ENCODE results near the gene PHRF1.
A peak's percentile ranks its signal among the peaks of the same experiment; 100 is the strongest.

The PHRF1 gene

GRCh38 chr11:557328-558132 is 18.7 kb upstream of the PHRF1 start:
- DNase-seq: no peak

- DNase-seq: no peak
These were observed 17.8 kb upstream of the PHRF1 start for GRCh38 chr11:558503-558902.

GRCh38 chr11:559020-559620 is 17.1 kb upstream of the PHRF1 start:
- no peak for DNase-seq

DNA sequence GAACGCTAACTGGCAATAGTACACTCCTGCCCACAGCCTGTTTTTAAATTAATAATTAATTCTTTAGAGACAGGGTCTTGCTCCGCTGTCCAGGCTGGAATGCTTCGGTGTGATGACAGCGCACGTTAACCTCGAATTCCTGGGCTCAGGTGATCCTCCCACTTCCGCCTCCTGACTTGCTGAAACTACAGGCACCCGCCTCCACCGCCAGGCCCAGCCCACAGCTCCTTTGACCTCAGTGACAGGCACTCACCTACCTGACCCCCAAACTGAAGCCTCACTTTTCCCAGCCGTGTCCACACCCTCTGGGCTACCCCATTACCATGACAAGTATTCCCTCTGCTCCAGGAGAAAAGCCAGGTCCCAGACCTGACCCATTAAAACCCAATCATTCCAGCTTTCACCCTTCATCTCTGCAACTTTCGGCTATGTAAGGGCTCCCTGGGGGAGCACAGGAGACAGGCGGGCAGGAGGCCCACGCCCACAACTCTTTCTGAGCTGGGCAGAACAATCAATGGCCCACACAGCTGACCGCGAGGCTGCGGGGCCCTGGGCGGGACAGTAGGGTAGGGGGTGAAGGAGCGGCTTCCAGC is 16.5 kb upstream of the PHRF1 start:
- DNase-seq: no peak

DNA sequence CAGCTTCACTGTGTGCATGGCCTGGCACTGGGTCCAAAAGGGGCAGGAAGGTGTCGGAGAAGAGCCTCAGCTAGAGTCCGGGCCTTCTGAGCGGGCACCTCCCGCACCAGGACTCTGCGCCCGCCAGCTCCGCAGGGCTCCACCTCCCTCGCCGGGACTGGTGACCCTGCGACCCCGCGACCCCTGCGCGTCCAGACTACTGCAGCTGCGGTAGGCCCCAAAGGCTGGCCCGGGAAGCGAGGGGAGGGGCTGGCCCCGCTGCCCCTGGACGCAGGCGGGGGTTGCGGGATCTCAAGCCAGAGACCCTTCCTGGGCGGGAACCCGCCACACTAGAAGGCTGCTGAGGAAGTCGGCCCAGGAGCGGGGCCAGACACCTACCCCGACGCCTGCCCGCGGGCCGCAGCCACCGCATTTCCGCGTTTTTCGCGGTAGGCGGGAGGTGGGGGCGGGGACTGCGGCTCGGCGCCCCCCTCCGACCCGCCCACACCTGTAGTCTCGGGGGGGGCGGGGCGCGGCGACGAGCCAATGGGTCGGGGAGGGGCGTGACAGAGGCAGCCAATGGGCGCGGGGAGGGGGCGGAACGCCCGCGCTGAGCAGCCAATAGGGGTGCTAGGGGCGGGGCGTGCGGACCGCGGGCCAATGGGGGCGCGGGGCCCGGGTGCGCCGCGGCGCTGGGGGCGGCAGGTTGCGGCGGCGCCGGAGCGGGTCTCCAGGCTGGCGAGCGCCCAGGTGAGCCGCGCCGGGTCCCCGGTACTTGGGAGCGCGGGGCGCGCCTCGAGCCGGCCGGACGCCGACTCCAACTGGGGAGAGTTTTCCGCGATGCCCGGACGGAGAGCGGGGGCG is 15.7 kb upstream of the PHRF1 start, which contains the start of the genes LMNTD2 and RASSF7:
Gene LMNTD2, minus strand, starts transcription at position 434 of the 843 bp plus-strand sequence. Its CDS starts 22 bp downstream, at position 412.
Gene RASSF7, plus strand, starts transcription at position 666 of the 843 bp plus-strand sequence. CDS start 799 bp downstream, outside the sequence.
- peak; percentile 93 for DNase-seq

- DNase-seq: no peak
These were observed 14.9 kb upstream of the PHRF1 start for GRCh38 chr11:561148-562003.

DNA sequence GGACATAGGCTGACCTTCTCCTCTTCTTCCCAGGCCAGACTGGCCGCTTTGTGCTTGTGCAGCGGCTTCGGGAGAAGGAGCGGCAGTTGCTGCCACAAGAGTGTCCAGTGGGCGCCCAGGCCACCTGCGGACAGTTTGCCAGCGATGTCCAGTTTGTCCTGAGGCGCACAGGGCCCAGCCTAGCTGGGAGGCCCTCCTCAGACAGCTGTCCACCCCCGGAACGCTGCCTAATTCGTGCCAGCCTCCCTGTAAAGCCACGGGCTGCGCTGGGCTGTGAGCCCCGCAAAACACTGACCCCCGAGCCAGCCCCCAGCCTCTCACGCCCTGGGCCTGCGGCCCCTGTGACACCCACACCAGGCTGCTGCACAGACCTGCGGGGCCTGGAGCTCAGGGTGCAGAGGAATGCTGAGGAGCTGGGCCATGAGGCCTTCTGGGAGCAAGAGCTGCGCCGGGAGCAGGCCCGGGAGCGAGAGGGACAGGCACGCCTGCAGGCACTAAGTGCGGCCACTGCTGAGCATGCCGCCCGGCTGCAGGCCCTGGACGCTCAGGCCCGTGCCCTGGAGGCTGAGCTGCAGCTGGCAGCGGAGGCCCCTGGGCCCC is 14.1 kb upstream of the PHRF1 start:
- no peak for DNase-seq

DNA sequence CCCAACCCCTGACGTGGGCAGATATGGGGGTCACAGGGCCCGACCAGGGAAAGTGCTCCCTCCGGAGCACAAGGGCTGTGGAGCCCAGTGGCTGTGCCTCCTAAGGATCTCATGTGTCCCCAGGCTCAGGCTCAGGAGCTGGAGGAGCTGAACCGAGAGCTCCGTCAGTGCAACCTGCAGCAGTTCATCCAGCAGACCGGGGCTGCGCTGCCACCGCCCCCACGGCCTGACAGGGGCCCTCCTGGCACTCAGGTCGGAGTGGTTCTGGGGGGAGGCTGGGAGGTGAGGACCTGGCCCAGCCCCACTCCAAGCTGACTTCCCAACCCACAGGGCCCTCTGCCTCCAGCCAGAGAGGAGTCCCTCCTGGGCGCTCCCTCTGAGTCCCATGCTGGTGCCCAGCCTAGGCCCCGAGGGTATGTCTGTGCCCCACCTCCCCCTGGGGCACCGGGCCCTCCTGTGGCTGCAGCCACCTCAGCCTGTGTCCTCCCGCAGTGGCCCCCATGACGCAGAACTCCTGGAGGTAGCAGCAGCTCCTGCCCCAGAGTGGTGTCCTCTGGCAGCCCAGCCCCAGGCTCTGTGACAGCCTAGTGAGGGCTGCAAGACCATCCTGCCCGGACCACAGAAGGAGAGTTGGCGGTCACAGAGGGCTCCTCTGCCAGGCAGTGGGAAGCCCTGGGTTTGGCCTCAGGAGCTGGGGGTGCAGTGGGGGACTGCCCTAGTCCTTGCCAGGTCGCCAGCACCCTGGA is 13.0 kb upstream of the PHRF1 start:
- no peak for DNase-seq

DNA sequence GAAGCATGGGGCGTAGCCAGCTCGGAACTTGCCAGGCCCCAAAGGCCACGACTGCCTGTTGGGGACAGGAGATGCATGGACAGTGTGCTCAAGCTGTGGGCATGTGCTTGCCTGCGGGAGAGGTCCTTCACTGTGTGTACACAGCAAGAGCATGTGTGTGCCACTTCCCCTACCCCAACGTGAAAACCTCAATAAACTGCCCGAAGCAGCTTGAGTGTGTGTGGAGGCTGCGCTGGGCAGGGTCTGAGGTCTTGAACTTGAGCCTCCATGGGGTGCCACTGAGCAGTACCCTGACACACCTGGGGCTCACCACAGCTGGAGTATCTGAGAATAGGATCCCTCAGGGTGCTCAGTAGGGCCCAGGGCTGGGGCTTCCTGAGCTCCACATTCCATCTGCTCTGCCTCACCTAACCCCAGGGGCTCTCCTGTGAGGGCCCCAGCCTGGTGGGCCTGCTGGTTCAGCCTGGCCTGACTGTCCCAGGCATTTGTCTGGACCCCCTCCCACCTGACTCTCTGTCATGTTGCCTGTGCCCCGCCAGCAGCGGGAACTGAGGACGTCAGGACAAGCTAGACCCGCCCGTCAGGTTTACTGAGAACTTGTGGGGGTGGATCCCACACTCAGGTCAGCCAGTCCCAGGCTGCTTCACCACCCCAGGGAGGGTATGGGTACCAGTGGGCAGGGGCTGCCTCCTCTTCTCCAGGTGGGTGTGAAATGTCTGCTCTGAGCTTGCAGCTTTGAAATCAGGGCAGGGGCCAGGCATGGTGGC is 12.3 kb upstream of the PHRF1 start:
- DNase-seq: no peak

GRCh38 chr11:565921-566509 is 10.3 kb upstream of the PHRF1 start:
- no peak for DNase-seq

DNA sequence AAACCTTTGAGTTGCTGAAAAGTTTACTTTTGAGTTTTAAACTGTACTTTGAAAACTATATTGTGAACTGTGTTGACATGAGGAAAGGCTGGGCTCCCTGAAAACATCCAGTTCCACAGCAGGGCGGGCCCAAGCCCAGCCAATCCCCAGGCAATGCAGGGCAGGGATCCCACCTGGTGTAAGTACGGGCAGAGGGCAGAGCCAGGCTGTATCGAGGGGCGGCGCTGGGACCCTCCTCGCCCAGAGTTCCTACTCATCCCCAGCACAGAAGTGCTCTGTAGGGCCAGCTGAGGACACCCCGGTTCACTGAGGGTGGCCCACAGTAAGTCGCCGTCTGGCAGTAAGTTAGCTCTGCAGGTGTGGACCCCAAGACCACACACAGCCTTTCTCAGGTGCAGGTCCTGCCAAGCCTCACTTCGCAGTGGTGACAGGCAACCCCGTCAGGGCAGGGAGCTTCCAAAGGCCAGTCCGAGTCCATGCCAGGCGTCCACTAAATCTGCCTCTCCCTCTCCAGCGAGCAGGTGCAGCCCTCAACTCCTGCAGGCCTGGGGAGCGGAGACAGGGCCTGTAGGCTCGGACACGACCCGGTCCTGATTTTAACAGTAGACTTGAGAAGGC is 9.2 kb upstream of the PHRF1 start:
- DNase-seq: no peak

GRCh38 chr11:567629-568292 is 8.5 kb upstream of the PHRF1 start:
- DNase-seq: no peak

DNA sequence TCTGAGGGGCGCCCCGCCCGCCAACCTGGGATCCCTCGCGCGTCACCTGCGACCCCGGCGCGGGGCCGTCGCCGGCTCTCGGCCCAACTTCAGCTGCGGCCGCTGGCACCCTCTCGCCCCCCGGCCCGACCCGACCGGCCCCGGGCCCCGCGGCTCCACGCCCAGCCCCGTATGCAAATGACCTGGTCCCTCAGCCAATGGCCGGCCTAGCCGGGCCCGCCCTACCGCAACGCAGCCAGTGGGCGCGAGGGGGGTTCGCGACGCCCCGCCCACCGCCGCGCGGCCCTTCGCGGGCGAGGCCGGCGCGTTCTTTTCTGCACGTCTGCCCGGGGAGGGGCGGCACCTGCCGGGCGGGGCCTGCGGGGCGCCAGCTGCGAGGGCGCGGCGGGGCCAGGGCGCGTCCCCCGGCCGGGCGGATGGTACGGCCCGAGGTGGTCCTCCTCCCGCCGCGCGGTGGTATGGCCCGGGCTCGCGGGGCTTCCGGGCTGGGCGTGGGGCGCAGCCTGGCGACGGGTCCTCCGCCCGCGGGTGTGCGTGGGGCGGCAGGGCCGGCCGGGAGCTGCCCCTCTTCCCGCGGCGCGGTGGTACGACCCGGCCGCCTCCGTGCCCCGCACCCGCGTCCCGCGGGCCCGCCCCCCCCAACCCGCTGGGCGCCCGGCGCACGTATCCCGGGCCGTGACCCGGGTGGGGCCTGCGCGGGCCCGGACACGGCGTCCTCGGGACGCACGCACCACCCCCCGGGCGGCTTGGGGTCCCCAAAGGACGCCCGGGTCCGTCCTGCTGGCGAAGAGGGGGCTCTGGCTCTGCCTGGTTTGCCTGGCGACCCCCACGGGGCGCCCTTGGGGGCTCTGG is 7.7 kb upstream of the PHRF1 start:
- DNase-seq: peak; percentile 95

DNA sequence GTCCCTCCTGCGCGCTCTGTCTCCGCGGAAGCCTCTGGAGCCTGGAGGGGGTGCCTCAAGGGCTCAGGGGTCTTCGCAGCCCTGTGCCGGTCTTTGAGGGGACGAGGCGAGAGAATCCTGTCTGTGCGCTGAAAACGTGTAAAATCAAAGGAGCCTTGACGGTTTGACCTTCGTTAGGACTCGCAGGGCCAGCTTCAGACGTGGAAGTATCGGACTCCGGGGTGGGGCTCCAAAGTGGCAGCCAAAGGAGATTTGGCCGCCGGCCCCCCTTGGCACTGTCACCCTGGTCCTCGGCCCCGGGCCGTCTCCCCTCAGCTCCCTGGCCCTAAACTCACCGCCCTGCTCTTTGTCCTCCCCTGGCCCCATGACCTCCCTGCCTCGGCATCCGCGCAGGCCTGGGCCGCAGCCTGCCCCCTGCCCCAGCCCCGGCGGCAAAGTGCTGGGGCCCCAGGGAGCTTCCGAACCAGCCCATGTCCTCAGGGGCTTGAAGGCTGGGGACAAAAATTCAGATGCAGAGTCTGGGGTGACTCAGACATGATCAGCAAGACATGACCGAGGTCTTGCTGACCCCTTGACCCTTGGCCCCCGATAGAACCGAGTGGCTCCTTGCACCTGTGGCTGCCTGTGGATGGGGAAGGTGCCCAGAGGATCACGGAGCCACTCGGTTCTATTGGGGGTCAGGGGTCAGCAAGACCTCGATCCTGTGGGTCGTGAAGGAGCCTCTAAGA is 6.9 kb upstream of the PHRF1 start:
- DNase-seq: no peak

DNA sequence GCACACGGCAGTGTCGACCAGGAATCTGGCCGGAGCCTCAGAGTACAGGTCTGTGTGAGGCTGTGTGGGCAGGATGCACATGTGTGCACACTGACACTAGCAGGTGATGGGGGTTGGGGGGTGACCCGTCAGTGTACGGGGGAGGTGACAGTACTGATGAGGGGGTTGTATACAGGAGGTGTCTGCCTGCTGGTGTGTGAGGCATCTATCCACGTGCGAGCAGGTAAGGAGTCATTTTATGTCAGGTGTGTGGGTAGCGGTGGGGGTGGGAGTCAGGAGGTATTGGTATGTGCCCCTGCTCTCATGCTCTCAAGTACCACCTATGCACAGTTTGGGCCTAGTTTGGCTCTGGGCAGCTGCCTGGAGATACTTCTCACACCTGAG is 4.5 kb upstream of the PHRF1 start:
- DNase-seq: no peak

- no peak for DNase-seq
These were observed 3.0 kb upstream of the PHRF1 start for GRCh38 chr11:573146-573759.

Data from CD4-positive, alpha-beta T cell treated with Interleukin-15 for 1 hour (primary cell).